HepG2 (cell line): ENCODE measurements around the gene CR1L. TPM values are rescaled to one million over a fixed set of nuclear protein-coding genes. Genes with fewer than 3 reads are reported as not detected.

Experiments used
- ATAC-seq: fragments of 200-7000 bp; cut with Tn5 transposase; 3 replicates; pipeline ENCODE4 v1.9.1; 2020; ENCODE audit warnings: mild to moderate bottlenecking, moderate library complexity
- BruUV-seq: library from RNA; stranded (reverse); fragments of 400-500 nt; replicated peaks from 2 replicates; lab custom pipeline; 2021; lab: Mats Ljungman, UMichigan
- CTCF ChIA-PET: fragments of 300-600 bp; formaldehyde crosslinking; extraction: SDS; loops from one replicate; lab custom pipeline; 2021; ENCODE audit warnings: low total read pairs, inconsistent platforms, low intra/inter-chr PET ratio; lab: Yijun Ruan, JAX
- POLR2A ChIA-PET: fragments of 350-600 bp; sonication (Branson Sonifier 250); formaldehyde crosslinking; loops from one replicate; lab custom pipeline; 2020; ENCODE audit warnings: antibody characterized with exemption, inconsistent platforms; lab: Yijun Ruan, JAX
- DNase-seq: peaks from one replicate; pipeline ENCODE4 v3.0.0-alpha.2; 2015; ENCODE audit warnings: low spot score
- FAIRE-seq: peaks from 3 replicates; lab custom pipeline; 2011; peaks lifted over from hg19 to GRCh38; lab: Jason Lieb, UNC
- H2AFZ ChIP-seq: one replicate; pipeline ENCODE4 v1.6.1; 2011; ENCODE audit warnings: low read length, inconsistent platforms
- H3K27ac ChIP-seq: fragments of 300-600 bp; 3 replicates; pipeline ENCODE4 v1.8.0; 2011; ENCODE audit warnings: mixed run types, mild to moderate bottlenecking, mixed read lengths, low read length, inconsistent platforms; ENCODE audit not compliant: insufficient read depth; ENCODE audit errors: extremely low read length
- H3K27me3 ChIP-seq, 2 experiments: fragments of 200-600 bp in 1 of 2; 2 replicates in 1 of 2; 3 replicates in 1 of 2; pipeline versions ENCODE4 v1.6.0 to v1.8.0; 2011; ENCODE audit warnings: low read length in 2 of 2, mild to moderate bottlenecking in 2 of 2, moderate library complexity in 2 of 2, inconsistent platforms in 1 of 2; ENCODE audit not compliant: insufficient read depth in 2 of 2, control insufficient read depth in 1 of 2
- H3K36me3 ChIP-seq, 2 experiments: fragments of 200-600 bp in 1 of 2; replicated peaks in 1 of 2; 2 replicates in 1 of 2; 3 replicates in 1 of 2; pipeline versions ENCODE4 v1.5.1 to v1.8.0; 2011; ENCODE audit warnings: low read length in 2 of 2, inconsistent platforms in 1 of 2; ENCODE audit not compliant: insufficient read depth in 2 of 2, control insufficient read depth in 1 of 2
- H3K4me1 ChIP-seq: 2 replicates; pipeline ENCODE4 v1.5.1; 2012; ENCODE audit warnings: low read length, inconsistent platforms; ENCODE audit not compliant: insufficient read depth
- H3K4me2 ChIP-seq: 2 replicates; pipeline ENCODE4 v1.6.0; 2011; ENCODE audit warnings: low read depth, low read length, inconsistent platforms
- H3K4me3 ChIP-seq, 3 experiments: fragments of 200-600 bp in 1 of 3; sonication (generic), shearing (Covaris generic) in 1 of 3; replicated peaks in 1 of 3; 2 replicates each; pipeline ENCODE4 v1.5.1; 2011 to 2016; ENCODE audit warnings: low read length in 3 of 3, inconsistent platforms in 2 of 3, low read depth in 2 of 3, mild to moderate bottlenecking in 2 of 3, control low read depth in 1 of 3, mixed read lengths in 1 of 3; ENCODE audit not compliant: insufficient read depth in 1 of 3
- H3K79me2 ChIP-seq: one replicate; pipeline ENCODE4 v1.6.1; 2011; ENCODE audit warnings: low read length, inconsistent platforms; ENCODE audit not compliant: insufficient read depth
- H3K9ac ChIP-seq: 2 replicates; pipeline ENCODE4 v1.6.0; 2011; ENCODE audit warnings: mild to moderate bottlenecking, low read depth, low read length, inconsistent platforms; ENCODE audit not compliant: insufficient read depth
- H3K9me3 ChIP-seq: 2 replicates; pipeline ENCODE4 v1.5.1; 2012; ENCODE audit warnings: mild to moderate bottlenecking, low read length
- H4K20me1 ChIP-seq: 2 replicates; pipeline ENCODE4 v1.6.0; 2011; ENCODE audit warnings: inconsistent platforms, mild to moderate bottlenecking, low read length, moderate library complexity; ENCODE audit not compliant: insufficient read depth
- GPBP1L1 ChIP-seq: sonication (generic); formaldehyde crosslinking; IDR thresholded peaks from 2 replicates; pipeline ENCODE4 v1.5.0; 2020; ENCODE audit warnings: mild to moderate bottlenecking, missing genetic modification reagents
- HNF1A ChIP-seq, 2 experiments: sonication (generic) in 1 of 2; formaldehyde crosslinking in 1 of 2; IDR thresholded peaks; 2 replicates each; pipeline versions ENCODE4 v1.4.0 to v1.6.1; 2016 to 2020; ENCODE audit warnings: borderline replicate concordance in 1 of 2, low read depth in 1 of 2, mild to moderate bottlenecking in 1 of 2, missing genetic modification reagents in 1 of 2
- JUNB ChIP-seq: sonication (generic); formaldehyde crosslinking; IDR thresholded peaks from 2 replicates; pipeline ENCODE4 v1.8.0; 2022; ENCODE audit warnings: missing genetic modification reagents, mild to moderate bottlenecking, borderline replicate concordance
- KLF15 ChIP-seq: sonication (generic); formaldehyde crosslinking; IDR thresholded peaks from 2 replicates; pipeline ENCODE4 v1.8.1; 2023; ENCODE audit warnings: borderline replicate concordance, mild to moderate bottlenecking, inconsistent platforms, missing genetic modification reagents, mixed read lengths
- PATZ1 ChIP-seq: sonication (generic); formaldehyde crosslinking; IDR thresholded peaks from 2 replicates; pipeline ENCODE4 v1.4.0; 2020; ENCODE audit warnings: missing genetic modification reagents
- REL ChIP-seq: sonication (generic); formaldehyde crosslinking; conservative IDR thresholded peaks from 2 replicates; pipeline ENCODE4 v1.8.0; 2022; ENCODE audit warnings: mild to moderate bottlenecking, missing genetic modification reagents, moderate library complexity
- SP140L ChIP-seq: sonication (generic); formaldehyde crosslinking; IDR thresholded peaks from 2 replicates; pipeline ENCODE4 v1.4.0; 2020; ENCODE audit warnings: missing genetic modification reagents, borderline replicate concordance
- SYNCRIP ChIP-seq: fragments of 200-400 bp; formaldehyde crosslinking; IDR thresholded peaks from 2 replicates; pipeline ENCODE4 v1.6.1; 2018; ENCODE audit warnings: mild to moderate bottlenecking, low read depth, low read length; ENCODE audit not compliant: insufficient read depth
- TCF7 ChIP-seq: sonication (generic); IDR thresholded peaks from 2 replicates; pipeline ENCODE4 v1.6.1; 2016; ENCODE audit warnings: antibody characterized with exemption, low read depth
- XBP1 ChIP-seq: sonication (generic); formaldehyde crosslinking; IDR thresholded peaks from 2 replicates; pipeline ENCODE4 v1.5.0; 2020; ENCODE audit warnings: missing genetic modification reagents
- ZC3H13 ChIP-seq: sonication (generic); formaldehyde crosslinking; IDR thresholded peaks from 2 replicates; pipeline ENCODE4 v1.8.1; 2023; ENCODE audit warnings: mild to moderate bottlenecking, missing genetic modification reagents, moderate library complexity
- ZNF30 ChIP-seq: sonication (generic); formaldehyde crosslinking; IDR thresholded peaks from 2 replicates; pipeline ENCODE4 v1.5.0; 2020; ENCODE audit warnings: mild to moderate bottlenecking, missing genetic modification reagents
- ZNF326 ChIP-seq: sonication (generic); formaldehyde crosslinking; IDR thresholded peaks from 2 replicates; pipeline ENCODE4 v1.4.0; 2020; ENCODE audit warnings: missing genetic modification reagents, borderline replicate concordance
- ZNF484 ChIP-seq: sonication (generic); formaldehyde crosslinking; IDR thresholded peaks from 2 replicates; pipeline ENCODE4 v1.5.1; 2020; ENCODE audit warnings: mild to moderate bottlenecking, low read depth, missing genetic modification reagents, borderline replicate concordance
- ZNF503 ChIP-seq: sonication (generic); formaldehyde crosslinking; IDR thresholded peaks from 2 replicates; pipeline ENCODE4 v1.4.0; 2020; ENCODE audit warnings: missing genetic modification reagents
- WGBS: methylation state at CpG from one replicate; pipeline ENCODE4 v1.1.6; 2017; ENCODE audit warnings: low lambda C conversion rate; 5-methylcytosine and 5-hydroxymethylcytosine counted together
- in situ Hi-C: cut with HindIII; loops from 2 replicates; pipeline ENCODE4 v1.10.0; 2017; ENCODE audit warnings: low pct_unique_long_range_greater_than_20kb; ENCODE audit not compliant: extremely low pct_ligation_motif_present
- intact Hi-C: fragments of 100-400 bp; cut with micrococcal nuclease; formaldehyde crosslinking; loops from one replicate; pipeline ENCODE4 v1.10.0; 2022; ENCODE audit not compliant: unreplicated experiment
- polyA plus RNA-seq, 8 experiments: library from polyadenylated mRNA; depleted of rRNA in 3 of 8; stranded (reverse) in 7 of 8; unstranded in 1 of 8; fragments of >200 nt; fragmentation: Illumina TruSeq in 4 of 8; extraction: Trizol in 4 of 8; gene quantifications; 2 replicates each; pipeline versions ENCODE4 v1.2.1 to v1.2.3, GENCODE V29; 2011 to 2016; ENCODE audit warnings: low read depth in 4 of 8, missing spikeins in 1 of 8, mixed read lengths in 1 of 8; ENCODE audit not compliant: insufficient read depth in 1 of 8
- total RNA-seq, 5 experiments: library from RNA; depleted of rRNA; stranded (reverse); fragments of >200 nt; fragmentation: Illumina TruSeq; extraction: Trizol; gene quantifications; 2 replicates each; pipeline ENCODE4 v1.2.3, GENCODE V29; 2016; ENCODE audit warnings: low read depth in 1 of 5

CR1L gene
- total and polyA plus RNA-seq, 2 of the 13 experiments (the other 11 are each of a cell fraction or from before 2014, with no cell fraction given): not detected

GRCh38 chr1:207673399-207673798 is 28.5 kb downstream of the CR1L start:
- Histone ChIP-seq H2AFZ (no peak overlapping the region), H3K4me2 (no peak overlapping the region), H3K27ac (no peak overlapping the region), H3K4me1 (peaks cover 7% of the 10 kb centered on the region; the same call in 1 of the 2 replicates), H3K27me3 (peaks cover 0 to 9% of the 10 kb centered on the region in 2 experiments; a peak in 1 of 5 replicates), H3K4me3 (no peak overlapping the region), H3K36me3 (no peaks in the 10 kb centered on the region), H3K9me3 (no peaks in the 10 kb centered on the region), H3K79me2 (no peaks in the 10 kb centered on the region), H3K9ac (no peak overlapping the region), H4K20me1 (no peaks in the 10 kb centered on the region)
- DNase-seq (no peak), ATAC-seq (no peak), FAIRE-seq (no peak)
- intact Hi-C loops: no loop called here
- CTCF ChIA-PET: interaction anchor here (1.9 kb wide), 1 partner anchor 94 kb away, joined by 6 read pairs; no protein-coding TSS in a partner anchor
- POLR2A ChIA-PET: no interaction called here
- no TSS peak for BruUV-seq
- WGBS: 8% methylated on average over 6 of the region's 6 CpGs
- in situ Hi-C loops: no loop called here
- TF ChIP-seq PATZ1 (CRISPR knock-in tag) (no peak), KLF15 (CRISPR knock-in tag) (no peak), ZNF503 (CRISPR knock-in tag) (no peak), ZC3H13 (CRISPR knock-in tag) (no peak), REL (CRISPR knock-in tag) (no peak), HNF1A (IDR thresholded peaks at IDR 0.05; ENCODE audit: low read depth) (no peak), HNF1A (CRISPR knock-in tag; IDR thresholded peaks at IDR 0.05; ENCODE audit: borderline replicate concordance) (no peak), SP140L (no peak), TCF7 (no peak), GPBP1L1 (CRISPR knock-in tag) (no peak), SYNCRIP (no peak), ZNF326 (CRISPR knock-in tag) (no peak), JUNB (CRISPR knock-in tag) (no peak), ZNF30 (no peak), ZNF484 (CRISPR knock-in tag) (no peak), XBP1 (CRISPR knock-in tag) (no peak)
